Heart right ventricle (tissue), 16 donors: ENCODE data around the gene CYP26C1. TPM values are rescaled to one million over a fixed set of nuclear protein-coding genes. Genes with fewer than 3 reads are reported as not detected.

Source experiments
- ATAC-seq, 8 donors: fragments of 200-7000 bp; cut with Tn5 transposase; one replicate each; pipeline ENCODE4 v1.9.1; 2020; ENCODE audit warnings: mild to moderate bottlenecking in 8 of 8, moderate library complexity in 8 of 8, moderate number of reproducible peaks in 1 of 8
- DNase-seq, 2 donors: peaks; one replicate each; pipeline ENCODE4 v3.0.0-alpha.2; 2020
- H3K27ac ChIP-seq, 10 donors: fragments of 200-600 bp; sonication (generic) in 2 of 10; one replicate each; pipeline versions ENCODE4 v1.5.0 to v1.8.0; 2020 to 2022; ENCODE audit warnings: mild to moderate bottlenecking in 3 of 10
- H3K27me3 ChIP-seq, 7 donors: fragments of 200-600 bp; one replicate each; pipeline ENCODE4 v1.8.0; 2021 to 2022; ENCODE audit warnings: mild to moderate bottlenecking in 2 of 7
- H3K36me3 ChIP-seq, 9 donors: fragments of 200-600 bp; sonication (generic) in 1 of 9; one replicate each; pipeline versions ENCODE4 v1.5.0 to v1.8.0; 2020 to 2022; ENCODE audit warnings: mild to moderate bottlenecking in 2 of 9
- H3K4me1 ChIP-seq, 9 donors: fragments of 200-600 bp; sonication (generic) in 1 of 9; one replicate each; pipeline versions ENCODE4 v1.5.0 to v1.8.0; 2020 to 2022; ENCODE audit warnings: mild to moderate bottlenecking in 4 of 9
- H3K4me3 ChIP-seq, 10 donors: fragments of 200-600 bp; sonication (generic) in 2 of 10; one replicate each; pipeline versions ENCODE4 v1.5.0 to v1.8.0; 2020 to 2022; ENCODE audit warnings: mild to moderate bottlenecking in 7 of 10, moderate library complexity in 2 of 10
- H3K9me3 ChIP-seq, 11 donors: fragments of 200-600 bp in 10 of 11; sonication (generic) in 2 of 11; one replicate each; pipeline versions ENCODE4 v1.5.0 to v1.8.0; 2013 to 2022; ENCODE audit warnings: mild to moderate bottlenecking in 2 of 11, control low read depth in 1 of 11, moderate library complexity in 1 of 11
- WGBS, 2 donors: extraction: QIAGEN DNeasy Blood & Tissue Kit; methylation state at CpG; one replicate each; pipeline ENCODE4 v1.1.7; 2013; ENCODE audit warnings: inconsistent platforms in 1 of 2; 5-methylcytosine and 5-hydroxymethylcytosine counted together
- intact Hi-C, 10 donors: fragments of 100-400 bp; cut with DNase I; formaldehyde crosslinking; loops; one replicate each; pipeline versions ENCODE4 v1.11.1 to v1.14.2; 2022
- polyA plus RNA-seq, 2 donors: library from polyadenylated mRNA; stranded (reverse); fragments of 200-250 nt; gene quantifications; one replicate each; pipeline ENCODE4 v1.2.3, GENCODE V29; 2013
- total RNA-seq, 10 donors: library from RNA; stranded (reverse); fragmentation: NEBNext Ultra II Directional in 3 of 10; extraction: Animal tissue kit (Norgen Biotek cat#: 25700) in 3 of 10; gene quantifications; one replicate each; pipeline versions ENCODE4 v1.2.1 to v1.2.4, GENCODE V29; 2021 to 2023
- TF ChIP-seq, protein P1 (sequence below), 9 donors: fragments of 200-600 bp; sonication (generic) in 2 of 9; IDR thresholded peaks; one replicate each; pipeline versions ENCODE4 v1.5.0 to v1.8.0; 2021 to 2022; ENCODE audit warnings: antibody characterized with exemption in 9 of 9, mild to moderate bottlenecking in 5 of 9, moderate library complexity in 1 of 9
- donor health status: Arrhythmogenic right ventricular cardiomyopathy.
- donor health status: ischemic (EF 13 %, LVEDD 7.1; RV severe dilation, severe dysfunction).
- donor health status: healthy with polysubstance abuse.
- donor health status: DM: no; HTN: yes; CAD: no.
- donor health status: DM: no; HTN: no; CAD: no.
- donor health status: ischemic (EF 25% LVEDD 6.9; RV normal size, moderate dysfunction).
- donor health status: ischemic (EF 25% LVEDD 5.7; RV mildly dilated, moderate dysfunction).
- donor health status: healthy.
- donor health status: DM: yes; HTN: yes; CAD: no.
- donor health status: Ischemic cardiomyopathy.
- donor health status: ischemic (EF 35%, LVEDD 5.7; RV mildly dilated, moderate dysfunction).
- donor health status: nonischemic (EF 11% LVEDD 7.7; RV severe dilation, severe dysfunction).
- donor health status: DM: yes; HTN: yes; CAD: no.
- donor health status: PGD.
- donor health status: ischemic (EF 29% LVEDD 5.4; RV normal size, mild dysfunction).
- donor health status: nonischemic (EF 23%, LVEDD 6.1; RV moderate dilation, normal function).

Gene CYP26C1
- total and polyA plus RNA-seq, 12 donors: 0.08 to 0.15 TPM; not detected in 10

DNA sequence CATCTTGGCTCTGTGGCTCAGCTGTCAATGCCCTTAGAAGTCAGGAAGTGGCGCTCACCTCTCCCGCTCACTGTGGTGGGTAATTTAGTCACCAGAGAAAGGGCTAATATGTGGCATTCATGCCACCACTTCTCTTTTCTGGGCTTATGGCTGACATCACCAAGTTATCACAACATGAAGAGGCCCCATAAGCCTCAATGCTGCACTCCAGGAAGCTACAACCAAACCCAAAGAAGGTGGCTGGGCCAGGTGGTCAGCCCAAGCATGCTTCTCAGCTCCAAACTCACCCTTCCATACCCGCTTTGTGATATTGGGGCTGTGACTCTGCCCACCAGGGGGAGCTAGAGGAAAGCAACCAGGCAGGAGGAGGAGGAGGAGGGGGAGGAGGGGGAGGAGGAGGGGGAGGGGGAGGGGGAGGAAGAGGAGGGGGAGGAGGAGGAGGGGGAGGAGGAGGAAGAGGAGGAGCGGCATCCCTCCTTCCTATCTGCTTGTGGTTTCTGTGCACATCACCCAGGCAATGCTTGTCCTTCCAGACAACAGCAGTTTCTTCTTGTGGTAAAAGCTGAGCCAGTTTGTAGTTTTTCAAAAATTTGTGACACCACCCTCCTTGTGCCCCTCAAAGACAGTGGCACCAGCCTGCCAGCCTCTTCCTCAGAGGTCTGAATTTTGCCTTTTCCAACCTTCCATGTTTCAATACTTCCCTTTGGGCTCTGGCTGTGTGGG is 55.2 kb downstream of the CYP26C1 start:
- peaks cover 0 to 21% (median 16%) of the 10 kb centered on the region in 7 donors for H3K27me3 ChIP-seq
- DNase-seq (peak; percentile 53 to 60), ATAC-seq (peak in 4 of 8 donors; percentile 37 to 70 (median 47))
- H3K27ac ChIP-seq: no peak overlapping the region
- H3K36me3 ChIP-seq: no peaks in the 10 kb centered on the region
- TF ChIP-seq, protein P1, sequence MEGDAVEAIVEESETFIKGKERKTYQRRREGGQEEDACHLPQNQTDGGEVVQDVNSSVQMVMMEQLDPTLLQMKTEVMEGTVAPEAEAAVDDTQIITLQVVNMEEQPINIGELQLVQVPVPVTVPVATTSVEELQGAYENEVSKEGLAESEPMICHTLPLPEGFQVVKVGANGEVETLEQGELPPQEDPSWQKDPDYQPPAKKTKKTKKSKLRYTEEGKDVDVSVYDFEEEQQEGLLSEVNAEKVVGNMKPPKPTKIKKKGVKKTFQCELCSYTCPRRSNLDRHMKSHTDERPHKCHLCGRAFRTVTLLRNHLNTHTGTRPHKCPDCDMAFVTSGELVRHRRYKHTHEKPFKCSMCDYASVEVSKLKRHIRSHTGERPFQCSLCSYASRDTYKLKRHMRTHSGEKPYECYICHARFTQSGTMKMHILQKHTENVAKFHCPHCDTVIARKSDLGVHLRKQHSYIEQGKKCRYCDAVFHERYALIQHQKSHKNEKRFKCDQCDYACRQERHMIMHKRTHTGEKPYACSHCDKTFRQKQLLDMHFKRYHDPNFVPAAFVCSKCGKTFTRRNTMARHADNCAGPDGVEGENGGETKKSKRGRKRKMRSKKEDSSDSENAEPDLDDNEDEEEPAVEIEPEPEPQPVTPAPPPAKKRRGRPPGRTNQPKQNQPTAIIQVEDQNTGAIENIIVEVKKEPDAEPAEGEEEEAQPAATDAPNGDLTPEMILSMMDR (IDR thresholded peaks at IDR 0.05): peak in 8 of 9 donors; percentile 14 to 55 (median 44)
- 61 to 75% methylated on average over 3 to 4 of the region's 4 CpGs for WGBS, 2 donors
- no peaks in the 10 kb centered on the region for H3K9me3 ChIP-seq
- intact Hi-C loops: loop anchor here in 9 of 10 donors (2.0 to 10.0 kb wide), 4 partner anchors 169 to 236 kb away; no protein-coding TSS in a partner anchor
- no peaks in the 10 kb centered on the region for H3K4me1 ChIP-seq
- H3K4me3 ChIP-seq: no peak overlapping the region

Other genes starting within 250 kb of the CYP26C1 start
- gene EXOC6, start 212.3 kb upstream of the CYP26C1 start, total RNA-seq: 10 to 100 TPM in 2 of 10 donors, 1 to 10 TPM in 8; 8.7 to 11.7 (median 9.5) TPM
- gene EXOC6, start 212.3 kb upstream of the CYP26C1 start, polyA plus RNA-seq: 1 to 10 TPM; 3.3 to 8.0 TPM
- gene CYP26A1, start 13.1 kb downstream of the CYP26C1 start, total RNA-seq: not detected
- not detected for gene CYP26A1, start 13.1 kb downstream of the CYP26C1 start, polyA plus RNA-seq